Measurements from ENCODE around the gene CELSR1.

DNA sequence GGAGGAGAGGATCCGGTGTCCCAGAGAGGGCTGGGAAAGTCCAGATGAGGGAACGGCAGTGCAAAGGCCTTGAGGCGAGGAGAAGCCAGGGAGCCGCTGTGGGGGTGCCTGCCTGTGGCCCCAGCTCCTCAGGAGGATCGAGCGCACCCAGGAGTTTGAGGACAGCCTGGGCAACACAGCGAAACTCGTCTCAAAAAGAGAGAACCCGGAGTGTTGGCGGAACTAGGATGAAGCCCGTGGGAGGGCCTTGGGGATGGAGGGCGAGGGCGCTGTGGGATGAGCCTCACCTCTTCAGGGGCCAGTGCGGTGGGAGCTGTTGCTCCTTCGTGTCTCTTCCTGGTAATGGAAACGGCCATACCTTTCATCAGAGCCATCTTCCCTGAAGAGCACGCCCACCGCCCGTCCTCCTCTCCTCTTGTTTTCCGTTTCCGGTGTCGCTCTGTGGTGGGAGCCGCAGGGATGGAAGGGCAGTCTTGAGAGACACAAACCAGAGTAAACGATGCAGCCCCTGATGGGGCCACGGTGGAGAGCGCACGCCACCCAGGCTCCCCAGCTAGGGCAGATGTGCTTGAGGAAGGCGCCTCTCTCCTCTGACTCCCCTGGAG lies 186.2 kb downstream of the CELSR1 start:
- TF ChIP-seq, protein P1, sequence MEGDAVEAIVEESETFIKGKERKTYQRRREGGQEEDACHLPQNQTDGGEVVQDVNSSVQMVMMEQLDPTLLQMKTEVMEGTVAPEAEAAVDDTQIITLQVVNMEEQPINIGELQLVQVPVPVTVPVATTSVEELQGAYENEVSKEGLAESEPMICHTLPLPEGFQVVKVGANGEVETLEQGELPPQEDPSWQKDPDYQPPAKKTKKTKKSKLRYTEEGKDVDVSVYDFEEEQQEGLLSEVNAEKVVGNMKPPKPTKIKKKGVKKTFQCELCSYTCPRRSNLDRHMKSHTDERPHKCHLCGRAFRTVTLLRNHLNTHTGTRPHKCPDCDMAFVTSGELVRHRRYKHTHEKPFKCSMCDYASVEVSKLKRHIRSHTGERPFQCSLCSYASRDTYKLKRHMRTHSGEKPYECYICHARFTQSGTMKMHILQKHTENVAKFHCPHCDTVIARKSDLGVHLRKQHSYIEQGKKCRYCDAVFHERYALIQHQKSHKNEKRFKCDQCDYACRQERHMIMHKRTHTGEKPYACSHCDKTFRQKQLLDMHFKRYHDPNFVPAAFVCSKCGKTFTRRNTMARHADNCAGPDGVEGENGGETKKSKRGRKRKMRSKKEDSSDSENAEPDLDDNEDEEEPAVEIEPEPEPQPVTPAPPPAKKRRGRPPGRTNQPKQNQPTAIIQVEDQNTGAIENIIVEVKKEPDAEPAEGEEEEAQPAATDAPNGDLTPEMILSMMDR (IDR thresholded peaks at IDR 0.05 in 8 of 11, conservative IDR thresholded peaks at IDR 0.05 in 3 of 11), result no peak
- TF ChIP-seq POLR2A (IDR thresholded peaks at IDR 0.05), result no peak

Measured in spleen (tissue), 7 donors.